ENCODE results near the gene TMEM45A. TPM values are rescaled to one million over a fixed set of nuclear protein-coding genes. Genes with fewer than 3 reads are reported as not detected.
"Not testable (repeated sequence)": the region's sequence is repeated elsewhere in the genome, so short reads cannot be mapped to it uniquely, and the experiment has no call there.

Gene TMEM45A
- total RNA-seq, 2 donors from 2014 or later = 5.8 to 7.8 TPM

- peaks cover 6% of the 10 kb centered on the region for H3K9me3 ChIP-seq (ENCODE audit: control insufficient read depth, low read length)
- no peak for DNase-seq
- TF ChIP-seq CTCF (conservative IDR thresholded peaks at IDR 0.05) = no peak
- H3K36me3 ChIP-seq (ENCODE audit: control insufficient read depth, insufficient read depth, low read length) = no peaks in the 10 kb centered on the region
- no peaks in the 10 kb centered on the region for H3K27me3 Mint-ChIP-seq (ENCODE audit: insufficient read depth)
- H3K27ac Mint-ChIP-seq = no peak overlapping the region
- H3K4me3 Mint-ChIP-seq = no peak overlapping the region
- H3K36me3 Mint-ChIP-seq (ENCODE audit: low read depth) = no peaks in the 10 kb centered on the region
- no peak overlapping the region for H3K9ac ChIP-seq (ENCODE audit: extremely low read depth, low read length, poor library complexity, severe bottlenecking)
- no peak overlapping the region for H3K4me3 ChIP-seq (ENCODE audit: low read length)
- no peak overlapping the region for H3K27ac ChIP-seq (ENCODE audit: low read depth, low read length)
- peaks cover 8% of the 10 kb centered on the region for H3K4me1 Mint-ChIP-seq
- no peaks in the 10 kb centered on the region for H3K27me3 ChIP-seq (ENCODE audit: control insufficient read depth, insufficient read depth, low read length, poor library complexity, severe bottlenecking)
- peaks cover 3% of the 10 kb centered on the region for H3K9me3 Mint-ChIP-seq
- no peaks in the 10 kb centered on the region for H3K4me1 ChIP-seq (ENCODE audit: control insufficient read depth, insufficient read depth, low read length)
Measured at GRCh38 chr3:100578646-100579045, 86.2 kb downstream of the TMEM45A start.

GRCh38 chr3:100580147-100580546 lies 87.7 kb downstream of the TMEM45A start:
- no peaks in the 10 kb centered on the region for H3K36me3 Mint-ChIP-seq (ENCODE audit: low read depth)
- peaks cover 11% of the 10 kb centered on the region for H3K9me3 ChIP-seq (ENCODE audit: control insufficient read depth, low read length)
- TF ChIP-seq CTCF (conservative IDR thresholded peaks at IDR 0.05) = no peak
- H3K27ac ChIP-seq (ENCODE audit: low read depth, low read length) = no peak overlapping the region
- no peak overlapping the region for H3K4me3 ChIP-seq (ENCODE audit: low read length)
- peaks cover 8% of the 10 kb centered on the region for H3K4me1 Mint-ChIP-seq
- H3K9ac ChIP-seq (ENCODE audit: extremely low read depth, low read length, poor library complexity, severe bottlenecking) = no peak overlapping the region
- no peaks in the 10 kb centered on the region for H3K4me1 ChIP-seq (ENCODE audit: control insufficient read depth, insufficient read depth, low read length)
- no peak overlapping the region for H3K4me3 Mint-ChIP-seq
- no peaks in the 10 kb centered on the region for H3K27me3 ChIP-seq (ENCODE audit: control insufficient read depth, insufficient read depth, low read length, poor library complexity, severe bottlenecking)
- no peak overlapping the region for H3K27ac Mint-ChIP-seq
- WGBS, 2 experiments (ENCODE audit: insufficient coverage in 1 of 2, insufficient read length in 1 of 2) = 97 to 100% methylated on average over 2 of the region's 2 CpGs
- peaks cover 16% of the 10 kb centered on the region for H3K9me3 Mint-ChIP-seq
- no peaks in the 10 kb centered on the region for H3K27me3 Mint-ChIP-seq (ENCODE audit: insufficient read depth)
- H3K36me3 ChIP-seq (ENCODE audit: control insufficient read depth, insufficient read depth, low read length) = no peaks in the 10 kb centered on the region
- DNase-seq = no peak

- Mint-ChIP-seq H3K4me3 (no peak overlapping the region), H3K4me1 (peaks cover 8% of the 10 kb centered on the region), H3K27me3 (ENCODE audit: insufficient read depth) (no peaks in the 10 kb centered on the region), H3K36me3 (ENCODE audit: low read depth) (no peaks in the 10 kb centered on the region), H3K27ac (no peak overlapping the region), H3K9me3 (peaks cover 30% of the 10 kb centered on the region)
- H3K4me3 ChIP-seq (ENCODE audit: low read length) = no peak overlapping the region
- 80 to 88% methylated on average over 1 of the region's 1 CpG for WGBS, 2 experiments (ENCODE audit: insufficient coverage in 1 of 2, insufficient read length in 1 of 2)
- DNase-seq = no peak
- H3K27ac ChIP-seq (ENCODE audit: low read depth, low read length) = no peak overlapping the region
- no peaks in the 10 kb centered on the region for H3K4me1 ChIP-seq (ENCODE audit: control insufficient read depth, insufficient read depth, low read length)
- H3K27me3 ChIP-seq (ENCODE audit: control insufficient read depth, insufficient read depth, low read length, poor library complexity, severe bottlenecking) = no peaks in the 10 kb centered on the region
- no peak overlapping the region for H3K9ac ChIP-seq (ENCODE audit: extremely low read depth, low read length, poor library complexity, severe bottlenecking)
- peaks cover 25% of the 10 kb centered on the region for H3K9me3 ChIP-seq (ENCODE audit: control insufficient read depth, low read length)
- TF ChIP-seq CTCF (conservative IDR thresholded peaks at IDR 0.05) = no peak
- no peaks in the 10 kb centered on the region for H3K36me3 ChIP-seq (ENCODE audit: control insufficient read depth, insufficient read depth, low read length)
Measured at GRCh38 chr3:100581650-100582049, 89.2 kb downstream of the TMEM45A start.

- H3K27ac ChIP-seq (ENCODE audit: low read depth, low read length); H3K4me3 ChIP-seq (ENCODE audit: low read length); H3K9ac ChIP-seq (ENCODE audit: extremely low read depth, low read length, poor library complexity, severe bottlenecking); H3K27ac Mint-ChIP-seq; H3K27me3 Mint-ChIP-seq (ENCODE audit: insufficient read depth); H3K4me3 Mint-ChIP-seq; H3K4me1 ChIP-seq (ENCODE audit: control insufficient read depth, insufficient read depth, low read length); H3K36me3 Mint-ChIP-seq (ENCODE audit: low read depth); H3K36me3 ChIP-seq (ENCODE audit: control insufficient read depth, insufficient read depth, low read length); H3K27me3 ChIP-seq (ENCODE audit: control insufficient read depth, insufficient read depth, low read length, poor library complexity, severe bottlenecking); DNase-seq; H3K4me1 Mint-ChIP-seq: not testable (repeated sequence)
- 92 to 93% methylated on average over 9 to 10 of the region's 10 CpGs for WGBS, 2 experiments (ENCODE audit: insufficient coverage in 1 of 2, insufficient read length in 1 of 2)
- H3K9me3 Mint-ChIP-seq = peaks cover 32% of the 10 kb centered on the region
- H3K9me3 ChIP-seq (ENCODE audit: control insufficient read depth, low read length) = peaks cover 29% of the 10 kb centered on the region
Measured at GRCh38 chr3:100582157-100582556, 89.7 kb downstream of the TMEM45A start.

Data from endodermal cell (in vitro differentiated cells).